IPS-20b (cell line): ENCODE measurements around the gene LGALS4.

Experiments
- H3K27ac ChIP-seq: one replicate; pipeline ENCODE4 v1.5.1; 2013; ENCODE audit warnings: low read length
- H3K27me3 ChIP-seq: 2 replicates; pipeline ENCODE4 v1.6.1; 2013; ENCODE audit warnings: mild to moderate bottlenecking, low read length, inconsistent platforms; ENCODE audit not compliant: insufficient read depth
- H3K36me3 ChIP-seq: 2 replicates; pipeline ENCODE4 v1.6.1; 2013; ENCODE audit warnings: low read depth, mild to moderate bottlenecking, inconsistent platforms, low read length, moderate library complexity; ENCODE audit not compliant: insufficient read depth
- H3K4me1 ChIP-seq: 2 replicates; pipeline ENCODE4 v1.6.1; 2013; ENCODE audit warnings: mild to moderate bottlenecking, control low read depth, inconsistent platforms, low read length, moderate library complexity; ENCODE audit not compliant: insufficient read depth
- H3K4me3 ChIP-seq: 2 replicates; pipeline ENCODE4 v1.5.1; 2013; ENCODE audit warnings: mild to moderate bottlenecking, low read length, inconsistent platforms
- H3K9ac ChIP-seq: 2 replicates; pipeline ENCODE4 v1.6.1; 2013; ENCODE audit warnings: low read depth, mild to moderate bottlenecking, inconsistent platforms, low read length, moderate library complexity
- H3K9me3 ChIP-seq: 2 replicates; pipeline ENCODE4 v1.6.1; 2013; ENCODE audit warnings: mild to moderate bottlenecking, low read depth, low read length, inconsistent platforms; ENCODE audit not compliant: insufficient read depth

The LGALS4 gene

GRCh38 chr19:38850436-38850975 lies 37.8 kb upstream of the LGALS4 start:
- no peaks in the 10 kb centered on the region; the same call in 1 of the 2 replicates for H3K4me1 ChIP-seq
- no peaks in the 10 kb centered on the region for H3K9me3 ChIP-seq
- H3K9ac ChIP-seq = peak overlapping the region; percentile 85; the same call in 1 of the 2 replicates
- peaks cover 36% of the 10 kb centered on the region for H3K36me3 ChIP-seq
- H3K4me3 ChIP-seq = peak overlapping the region; percentile 87
- no peaks in the 10 kb centered on the region for H3K27me3 ChIP-seq
- H3K27ac ChIP-seq = peak overlapping the region; percentile 91

GRCh38 chr19:38849860-38850435 lies 37.2 kb upstream of the LGALS4 start, which contains the start of gene HNRNPL:
HNRNPL (minus strand) TSS chr19:38849986; CDS start chr19:38849966, 20 bp downstream.
- Histone ChIP-seq H3K27ac (peak within 1 kb of the TSS; percentile 96), H3K27me3 (no peaks in the 10 kb centered on the region), H3K9ac (peak within 1 kb of the TSS; percentile 100), H3K36me3 (peaks cover 42% of the 10 kb centered on the region), H3K4me3 (peak within 1 kb of the TSS; percentile 99), H3K9me3 (no peaks in the 10 kb centered on the region), H3K4me1 (no peaks in the 10 kb centered on the region; the same call in 1 of the 2 replicates)

GRCh38 chr19:38849147-38849859 lies 36.6 kb upstream of the LGALS4 start:
- H3K9me3 ChIP-seq = no peaks in the 10 kb centered on the region
- peak overlapping the region; percentile 100 for H3K9ac ChIP-seq
- peak overlapping the region; percentile 99 for H3K4me3 ChIP-seq
- H3K27me3 ChIP-seq = no peaks in the 10 kb centered on the region
- peaks cover 48% of the 10 kb centered on the region for H3K36me3 ChIP-seq
- H3K4me1 ChIP-seq = no peaks in the 10 kb centered on the region; the same call in 1 of the 2 replicates
- H3K27ac ChIP-seq = peak overlapping the region; percentile 96

- peak overlapping the region; percentile 100 for H3K9ac ChIP-seq
- H3K27ac ChIP-seq = peak overlapping the region; percentile 96
- no peaks in the 10 kb centered on the region for H3K27me3 ChIP-seq
- H3K4me3 ChIP-seq = peak overlapping the region; percentile 99
- peaks cover 56% of the 10 kb centered on the region for H3K36me3 ChIP-seq
- H3K9me3 ChIP-seq = no peaks in the 10 kb centered on the region
- H3K4me1 ChIP-seq = no peaks in the 10 kb centered on the region; the same call in 1 of the 2 replicates
Measured at GRCh38 chr19:38848299-38849146, 35.8 kb upstream of the LGALS4 start.

- Histone ChIP-seq H3K9me3 (no peaks in the 10 kb centered on the region), H3K27me3 (no peaks in the 10 kb centered on the region), H3K4me3 (no peak overlapping the region), H3K36me3 (peaks cover 80% of the 10 kb centered on the region), H3K27ac (no peak overlapping the region), H3K9ac (no peak overlapping the region), H3K4me1 (no peaks in the 10 kb centered on the region)
Measured at GRCh38 chr19:38846097-38846496, 33.4 kb upstream of the LGALS4 start.

GRCh38 chr19:38845374-38846024 lies 32.8 kb upstream of the LGALS4 start:
- Histone ChIP-seq H3K27ac (no peak overlapping the region), H3K4me1 (no peaks in the 10 kb centered on the region), H3K4me3 (no peak overlapping the region), H3K9ac (no peak overlapping the region), H3K36me3 (peaks cover 86% of the 10 kb centered on the region), H3K9me3 (no peaks in the 10 kb centered on the region), H3K27me3 (no peaks in the 10 kb centered on the region)

GRCh38 chr19:38844093-38844686 lies 31.4 kb upstream of the LGALS4 start:
- Histone ChIP-seq H3K27me3 (no peaks in the 10 kb centered on the region), H3K9ac (no peak overlapping the region), H3K36me3 (peaks cover 97% of the 10 kb centered on the region), H3K27ac (no peak overlapping the region), H3K9me3 (no peaks in the 10 kb centered on the region), H3K4me3 (no peak overlapping the region), H3K4me1 (no peaks in the 10 kb centered on the region)

GRCh38 chr19:38843175-38843758 lies 30.5 kb upstream of the LGALS4 start:
- Histone ChIP-seq H3K4me1 (no peaks in the 10 kb centered on the region), H3K9ac (no peak overlapping the region), H3K27ac (no peak overlapping the region), H3K36me3 (peaks cover 98% of the 10 kb centered on the region), H3K4me3 (no peak overlapping the region), H3K9me3 (no peaks in the 10 kb centered on the region), H3K27me3 (no peaks in the 10 kb centered on the region)

- no peaks in the 10 kb centered on the region for H3K27me3 ChIP-seq
- no peak overlapping the region for H3K27ac ChIP-seq
- H3K36me3 ChIP-seq = peaks cover 98% of the 10 kb centered on the region
- no peaks in the 10 kb centered on the region for H3K9me3 ChIP-seq
- H3K4me3 ChIP-seq = no peak overlapping the region
- no peak overlapping the region for H3K9ac ChIP-seq
- H3K4me1 ChIP-seq = no peaks in the 10 kb centered on the region
Measured at GRCh38 chr19:38842439-38843174, 29.9 kb upstream of the LGALS4 start.

GRCh38 chr19:38841787-38842438 lies 29.2 kb upstream of the LGALS4 start:
- H3K9me3 ChIP-seq = no peaks in the 10 kb centered on the region
- H3K4me1 ChIP-seq = no peaks in the 10 kb centered on the region
- peaks cover 98% of the 10 kb centered on the region for H3K36me3 ChIP-seq
- no peak overlapping the region for H3K27ac ChIP-seq
- H3K27me3 ChIP-seq = no peaks in the 10 kb centered on the region
- no peak overlapping the region for H3K9ac ChIP-seq
- H3K4me3 ChIP-seq = no peak overlapping the region
